SK-N-SH treated with all-trans-retinoic acid at 6 μM for 48 hours (cell line): ENCODE data around the gene LGI2.

Experiments used
- ATAC-seq: fragments of 200-7000 bp; cut with Tn5 transposase; 3 replicates; pipeline ENCODE4 v1.9.1; 2020; ENCODE audit warnings: mild to moderate bottlenecking, moderate library complexity
- ARNTL ChIP-seq: fragments of 450-650 bp; formaldehyde crosslinking; IDR thresholded peaks from 2 replicates; pipeline ENCODE4 v1.5.0; 2020; ENCODE audit warnings: low read depth, mild to moderate bottlenecking, moderate library complexity, borderline replicate concordance
- BACH2 ChIP-seq: fragments of 250-450 bp; sonication (Bioruptor Pico); IDR thresholded peaks from 2 replicates; pipeline ENCODE4 v1.9.0; 2021; ENCODE audit warnings: mild to moderate bottlenecking, borderline replicate concordance
- CREB5 ChIP-seq: fragments of 250-450 bp; sonication (Bioruptor Pico); IDR thresholded peaks from 2 replicates; pipeline ENCODE4 v1.5.1; 2020; ENCODE audit warnings: low read depth, mild to moderate bottlenecking, moderate library complexity
- CSDC2 ChIP-seq: fragments of 250-450 bp; sonication (Bioruptor Pico); IDR thresholded peaks from 2 replicates; pipeline ENCODE4 v1.5.0; 2020; ENCODE audit warnings: mild to moderate bottlenecking, moderate library complexity
- ESRRG ChIP-seq: fragments of 250-450 bp; sonication (Bioruptor Pico); IDR thresholded peaks from 2 replicates; pipeline ENCODE4 v1.6.1; 2021; ENCODE audit warnings: mild to moderate bottlenecking
- GLIS3 ChIP-seq: fragments of 250-450 bp; sonication (Bioruptor Pico); IDR thresholded peaks from 2 replicates; pipeline ENCODE4 v1.5.0; 2020; ENCODE audit warnings: mild to moderate bottlenecking, moderate library complexity
- ISL1 ChIP-seq: fragments of 250-450 bp; sonication (Bioruptor Pico); IDR thresholded peaks from 2 replicates; pipeline ENCODE4 v2.1.2; 2022; ENCODE audit warnings: mild to moderate bottlenecking, moderate library complexity
- OSR1 ChIP-seq: fragments of 250-450 bp; sonication (Bioruptor Pico); IDR thresholded peaks from 2 replicates; pipeline ENCODE4 v1.8.0; 2022; ENCODE audit warnings: moderate library complexity, mild to moderate bottlenecking, inconsistent platforms
- PPARA ChIP-seq: fragments of 250-450 bp; sonication (Bioruptor Pico); IDR thresholded peaks from 2 replicates; pipeline ENCODE4 v1.5.0; 2020; ENCODE audit warnings: mild to moderate bottlenecking, borderline replicate concordance
- RARB ChIP-seq: fragments of 250-450 bp; sonication (Bioruptor Pico); IDR thresholded peaks from 2 replicates; pipeline ENCODE4 v1.8.0; 2021; ENCODE audit warnings: mild to moderate bottlenecking, moderate library complexity
- SNAI2 ChIP-seq: fragments of 250-450 bp; sonication (Bioruptor Pico); IDR thresholded peaks from 2 replicates; pipeline ENCODE4 v1.5.0; 2020; ENCODE audit warnings: mild to moderate bottlenecking, moderate library complexity
- TCF4 ChIP-seq: fragments of 250-450 bp; sonication (Bioruptor Pico); IDR thresholded peaks from 2 replicates; pipeline ENCODE4 v1.8.0; 2021; ENCODE audit warnings: mild to moderate bottlenecking, moderate library complexity, borderline replicate concordance
- TOX ChIP-seq: fragments of 250-450 bp; sonication (Bioruptor Pico); IDR thresholded peaks from 2 replicates; pipeline ENCODE4 v1.8.0; 2021; ENCODE audit warnings: mild to moderate bottlenecking, moderate library complexity, borderline replicate concordance
- TSHZ2 ChIP-seq: fragments of 250-450 bp; sonication (Bioruptor Pico); IDR thresholded peaks from 2 replicates; pipeline ENCODE4 v1.5.0; 2020; ENCODE audit warnings: mild to moderate bottlenecking, moderate library complexity
- ZC3H10 ChIP-seq: fragments of 250-450 bp; sonication (Bioruptor Pico); IDR thresholded peaks from 2 replicates; pipeline ENCODE4 v1.5.1; 2021; ENCODE audit warnings: mild to moderate bottlenecking, moderate library complexity
- ZFP3 ChIP-seq: fragments of 250-450 bp; sonication (Bioruptor Pico); IDR thresholded peaks from 2 replicates; pipeline ENCODE4 v1.5.0; 2020; ENCODE audit warnings: mild to moderate bottlenecking, moderate library complexity
- ZNF565 ChIP-seq: fragments of 450-650 bp; formaldehyde crosslinking; conservative IDR thresholded peaks from 2 replicates; pipeline ENCODE4 v1.5.0; 2020; ENCODE audit warnings: low read depth, mild to moderate bottlenecking, moderate library complexity
- ZNF70 ChIP-seq: fragments of 450-650 bp; formaldehyde crosslinking; IDR thresholded peaks from 2 replicates; pipeline ENCODE4 v1.5.0; 2020; ENCODE audit warnings: mild to moderate bottlenecking, moderate library complexity
- ZNF8 ChIP-seq: fragments of 450-650 bp; formaldehyde crosslinking; IDR thresholded peaks from 2 replicates; pipeline ENCODE4 v1.5.0; 2020; ENCODE audit warnings: mild to moderate bottlenecking, moderate library complexity

The LGI2 gene

GRCh38 chr4:25030277-25031076 is at the start of gene LGI2:
LGI2 (minus strand) TSS chr4:25030946; CDS start chr4:25030693, 253 bp downstream.
- TF ChIP-seq TSHZ2 (CRISPR knock-in tag) (no peak), CSDC2 (CRISPR knock-in tag) (no peak), ARNTL (CRISPR knock-in tag) (no peak), ISL1 (CRISPR knock-in tag) (no peak), ZNF565 (CRISPR knock-in tag) (no peak), ESRRG (CRISPR knock-in tag) (no peak), PPARA (CRISPR knock-in tag) (no peak), ZNF70 (CRISPR knock-in tag) (no peak), OSR1 (CRISPR knock-in tag) (no peak), SNAI2 (CRISPR knock-in tag) (no peak), CREB5 (CRISPR knock-in tag) (no peak), TOX (no peak), BACH2 (CRISPR knock-in tag) (no peak), ZC3H10 (CRISPR knock-in tag) (no peak), TCF4 (no peak), ZFP3 (CRISPR knock-in tag) (no peak), RARB (CRISPR knock-in tag) (no peak), ZNF8 (CRISPR knock-in tag) (no peak)
- ATAC-seq, result peak; percentile 36; the same call in 2 of the 3 replicates

- no peak for TF ChIP-seq GLIS3 (CRISPR knock-in tag)
Measured at GRCh38 chr4:25078523-25078922, 47.8 kb upstream of the LGI2 start.

GRCh38 chr4:25076625-25077398 is 46.1 kb upstream of the LGI2 start:
- no peak for ATAC-seq
- TF ChIP-seq TSHZ2 (CRISPR knock-in tag), result no peak
- no peak for TF ChIP-seq ZNF8 (CRISPR knock-in tag)
- no peak for TF ChIP-seq ZNF70 (CRISPR knock-in tag)
- no peak for TF ChIP-seq RARB (CRISPR knock-in tag)
- TF ChIP-seq CREB5 (CRISPR knock-in tag), result no peak
- TF ChIP-seq ESRRG (CRISPR knock-in tag), result no peak
- no peak for TF ChIP-seq CSDC2 (CRISPR knock-in tag)

More at GRCh38 chr4:25078523-25078922, 47.8 kb upstream of the LGI2 start:
- ATAC-seq, result no peak
